HFF-Myc (cell line): ENCODE measurements around the gene CEBPB.
A peak's percentile ranks its signal among the peaks of the same experiment; 100 is the strongest.

ENCODE experiments used
- DNase-seq: peaks from one replicate; pipeline ENCODE4 v3.0.0-alpha.2; 2011; ENCODE audit warnings: low read depth; ENCODE audit errors: extremely low read depth
- H3K4me3 ChIP-seq: replicated peaks from 2 replicates; pipeline ENCODE4 v1.5.1; 2011; ENCODE audit warnings: low read depth, mild to moderate bottlenecking, control low read depth, low read length
- TF ChIP-seq, protein P1 (sequence below): IDR thresholded peaks from 2 replicates; pipeline ENCODE4 v1.5.1; 2012; ENCODE audit warnings: mild to moderate bottlenecking, low read depth, low read length, control low read depth; ENCODE audit errors: missing control alignments

Gene CEBPB

DNA sequence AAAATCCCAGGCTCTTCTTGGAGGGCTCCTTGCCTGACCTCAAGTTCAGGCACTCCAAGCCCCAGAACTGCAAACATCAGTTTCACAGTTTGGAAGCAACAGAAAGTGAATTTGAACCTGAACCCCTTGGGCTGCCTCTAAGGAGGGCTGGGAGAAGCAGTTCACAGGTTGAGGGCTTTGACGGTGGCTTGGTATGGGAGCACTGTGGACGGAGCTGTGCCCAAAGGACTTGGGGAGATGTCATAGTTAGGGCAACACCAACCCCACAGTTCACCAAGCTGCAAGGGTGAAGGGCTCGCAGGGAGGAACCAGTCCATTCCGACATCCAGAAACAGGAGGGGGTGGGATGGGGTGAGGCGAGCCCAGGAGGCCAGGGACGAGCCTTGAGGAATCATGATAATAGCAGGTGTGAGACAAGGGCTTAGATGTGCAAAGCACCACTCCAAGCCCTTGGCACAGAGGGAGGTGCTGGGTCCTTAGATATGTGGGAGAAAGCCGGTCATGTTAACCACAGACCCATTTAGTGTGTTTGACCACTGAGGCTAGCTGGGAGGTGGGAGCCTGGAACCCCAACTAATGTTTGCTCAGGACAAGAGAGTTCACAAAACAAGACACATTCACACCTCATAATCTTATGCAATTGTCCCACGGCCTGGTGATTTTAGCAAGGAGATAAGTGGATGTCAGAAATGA is 4.3 kb downstream of the CEBPB start:
- H3K4me3 ChIP-seq = peak overlapping the region; percentile 87
- TF ChIP-seq, protein P1, sequence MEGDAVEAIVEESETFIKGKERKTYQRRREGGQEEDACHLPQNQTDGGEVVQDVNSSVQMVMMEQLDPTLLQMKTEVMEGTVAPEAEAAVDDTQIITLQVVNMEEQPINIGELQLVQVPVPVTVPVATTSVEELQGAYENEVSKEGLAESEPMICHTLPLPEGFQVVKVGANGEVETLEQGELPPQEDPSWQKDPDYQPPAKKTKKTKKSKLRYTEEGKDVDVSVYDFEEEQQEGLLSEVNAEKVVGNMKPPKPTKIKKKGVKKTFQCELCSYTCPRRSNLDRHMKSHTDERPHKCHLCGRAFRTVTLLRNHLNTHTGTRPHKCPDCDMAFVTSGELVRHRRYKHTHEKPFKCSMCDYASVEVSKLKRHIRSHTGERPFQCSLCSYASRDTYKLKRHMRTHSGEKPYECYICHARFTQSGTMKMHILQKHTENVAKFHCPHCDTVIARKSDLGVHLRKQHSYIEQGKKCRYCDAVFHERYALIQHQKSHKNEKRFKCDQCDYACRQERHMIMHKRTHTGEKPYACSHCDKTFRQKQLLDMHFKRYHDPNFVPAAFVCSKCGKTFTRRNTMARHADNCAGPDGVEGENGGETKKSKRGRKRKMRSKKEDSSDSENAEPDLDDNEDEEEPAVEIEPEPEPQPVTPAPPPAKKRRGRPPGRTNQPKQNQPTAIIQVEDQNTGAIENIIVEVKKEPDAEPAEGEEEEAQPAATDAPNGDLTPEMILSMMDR = no peak

DNA sequence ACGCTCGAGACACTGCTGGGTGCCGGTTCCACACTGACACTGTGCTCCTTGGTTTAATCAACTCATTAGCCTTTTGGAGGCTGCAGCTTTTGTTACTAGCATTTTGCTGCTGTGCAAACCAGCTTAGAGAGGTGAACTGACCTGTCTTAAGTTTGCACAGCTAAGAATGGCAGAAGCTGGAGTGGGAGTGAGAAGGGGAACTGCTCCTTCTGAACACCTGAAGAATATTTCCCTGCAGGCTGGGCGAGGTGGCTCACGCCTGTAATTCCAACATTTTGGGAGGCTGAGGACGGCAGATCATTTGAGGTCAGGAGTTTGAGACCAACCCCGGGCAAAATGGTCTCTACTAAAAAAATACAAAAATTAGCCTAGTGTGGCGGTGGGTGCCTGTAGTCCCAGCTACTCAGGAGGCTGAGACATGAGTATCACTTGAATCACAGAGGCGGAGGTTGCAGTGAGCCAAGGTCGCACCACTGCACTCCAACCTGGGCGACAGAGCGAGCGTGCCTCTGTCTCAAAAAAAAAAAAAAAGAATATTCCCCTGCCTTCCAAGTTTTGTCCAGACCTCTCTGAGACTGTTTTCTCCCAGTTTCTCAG is 5.0 kb downstream of the CEBPB start:
- DNase-seq = no peak
- TF ChIP-seq, protein P1 = no peak
- no peak overlapping the region for H3K4me3 ChIP-seq

More for the DNA sequence above, 4.3 kb downstream of the CEBPB start:
- DNase-seq = no peak

DNA sequence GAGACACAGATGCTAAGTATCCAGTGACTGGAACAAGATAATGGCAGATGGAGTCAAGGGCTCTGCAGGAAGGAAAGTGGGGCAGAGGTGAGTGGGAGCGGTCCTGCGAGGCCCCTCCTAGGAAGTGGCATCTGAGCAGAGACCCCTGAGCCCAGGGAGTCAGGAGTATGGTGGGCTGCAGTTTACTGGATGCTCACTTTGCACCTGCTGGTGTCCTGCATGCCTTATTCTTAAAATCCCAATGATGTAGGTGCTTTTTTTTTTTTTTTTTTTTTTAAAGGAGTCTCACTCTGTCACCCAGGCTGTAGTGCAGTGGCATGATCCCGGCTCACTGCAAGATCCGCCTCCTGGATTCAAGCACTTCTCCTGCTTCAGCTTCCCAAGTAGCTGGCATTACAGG is 5.6 kb downstream of the CEBPB start:
- TF ChIP-seq, protein P1 = no peak
- H3K4me3 ChIP-seq = no peak overlapping the region
- no peak for DNase-seq

DNA sequence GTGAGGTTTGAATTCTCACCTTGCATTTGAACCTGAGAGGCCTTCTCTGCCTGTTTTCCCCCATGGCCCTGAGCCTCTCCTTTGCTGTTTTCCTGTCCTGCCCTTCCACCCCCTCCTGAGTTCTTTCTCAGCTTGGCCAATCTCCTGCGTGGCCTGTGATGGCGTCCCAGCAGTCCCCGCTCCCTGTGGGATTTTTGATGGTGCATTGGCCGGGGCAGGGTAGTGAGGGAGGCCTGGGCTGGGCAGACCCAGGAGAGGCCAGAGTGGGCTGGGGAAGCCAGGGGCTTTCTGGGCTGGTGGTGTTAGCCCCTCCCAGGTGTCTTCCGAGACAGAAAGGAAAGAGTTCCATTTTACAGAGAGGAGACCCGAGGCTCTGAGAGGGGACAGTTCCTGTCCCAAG is 6.3 kb downstream of the CEBPB start:
- no peak for DNase-seq
- H3K4me3 ChIP-seq = no peak overlapping the region
- TF ChIP-seq, protein P1 = no peak

DNA sequence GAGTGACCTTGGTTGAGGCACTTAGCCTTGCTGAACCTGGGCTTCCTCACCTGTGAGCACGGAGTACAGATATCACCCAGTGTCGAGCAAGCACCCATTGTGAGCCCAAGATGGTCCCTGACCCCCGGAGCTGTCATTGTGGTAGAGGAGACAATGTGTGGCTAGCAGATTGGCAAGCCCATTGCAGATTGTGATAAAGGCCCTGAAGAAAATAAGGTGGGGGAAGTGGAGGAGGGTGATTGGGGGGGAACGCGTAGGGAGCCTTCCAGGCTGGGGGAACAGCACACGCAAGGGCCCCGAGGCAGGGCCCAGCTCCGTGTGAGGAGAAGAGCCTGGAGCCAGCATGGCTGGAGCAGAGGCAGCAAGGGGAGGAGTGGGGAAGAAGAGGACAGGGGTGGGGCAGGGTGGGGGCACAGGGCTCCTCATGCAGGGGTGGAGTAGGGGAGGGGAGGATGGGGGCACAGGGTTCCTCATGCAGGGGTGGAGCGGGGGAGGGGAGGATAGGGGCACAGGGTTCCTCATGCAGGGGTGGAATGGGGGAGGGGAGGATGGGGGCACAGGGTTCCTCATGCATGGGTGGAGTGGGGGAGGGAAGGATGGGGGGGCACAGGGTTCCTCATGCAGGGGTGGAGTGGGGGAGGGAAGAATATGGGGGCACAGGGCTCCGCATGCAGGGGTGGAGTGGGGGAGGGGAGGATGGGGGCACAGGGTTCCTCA is 7.0 kb downstream of the CEBPB start:
- TF ChIP-seq, protein P1 = no peak
- H3K4me3 ChIP-seq = no peak overlapping the region
- no peak for DNase-seq

DNA sequence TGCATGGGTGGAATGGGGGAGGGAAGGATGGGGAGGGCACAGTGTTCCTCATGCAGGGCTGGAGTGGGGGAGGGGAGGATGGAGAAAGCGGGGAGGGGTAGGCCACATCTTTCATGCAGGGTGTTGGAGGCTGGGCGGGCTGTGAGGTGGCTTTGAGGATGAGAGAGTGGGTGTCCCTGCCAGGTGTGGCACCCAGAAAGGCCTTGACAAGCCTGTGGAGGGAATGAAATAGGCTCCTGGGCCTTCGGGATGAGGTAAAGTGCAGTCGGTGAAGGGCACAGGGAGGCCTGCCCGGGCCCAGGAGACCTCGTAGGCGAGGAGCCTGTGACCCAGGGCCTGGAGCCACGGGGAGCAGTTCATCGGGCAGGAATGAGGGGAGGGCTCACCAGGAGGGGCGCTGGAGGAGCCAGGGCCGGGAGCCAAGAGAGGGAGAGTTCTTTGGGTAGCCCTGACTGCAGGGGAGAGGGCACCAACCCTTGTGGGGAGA is 7.6 kb downstream of the CEBPB start:
- no peak for DNase-seq
- no peak overlapping the region for H3K4me3 ChIP-seq
- TF ChIP-seq, protein P1 = no peak
